Gastroesophageal sphincter (tissue), 3 donors: ENCODE data around the gene TFPT.

Source experiments
- CTCF ChIP-seq, 4 experiments: fragments of 200-600 bp in 2 of 4; fragments of 450-650 bp in 2 of 4; sonication (generic) in 1 of 4; IDR thresholded peaks; one replicate each; pipeline ENCODE4 v1.5.1; 2017 to 2019; ENCODE audit warnings: antibody characterized with exemption in 4 of 4, mild to moderate bottlenecking in 2 of 4, moderate library complexity in 2 of 4
- EP300 ChIP-seq: sonication (generic); formaldehyde crosslinking; IDR thresholded peaks from one replicate; pipeline ENCODE4 v1.6.1; 2017; ENCODE audit warnings: antibody characterized with exemption, mild to moderate bottlenecking

DNA sequence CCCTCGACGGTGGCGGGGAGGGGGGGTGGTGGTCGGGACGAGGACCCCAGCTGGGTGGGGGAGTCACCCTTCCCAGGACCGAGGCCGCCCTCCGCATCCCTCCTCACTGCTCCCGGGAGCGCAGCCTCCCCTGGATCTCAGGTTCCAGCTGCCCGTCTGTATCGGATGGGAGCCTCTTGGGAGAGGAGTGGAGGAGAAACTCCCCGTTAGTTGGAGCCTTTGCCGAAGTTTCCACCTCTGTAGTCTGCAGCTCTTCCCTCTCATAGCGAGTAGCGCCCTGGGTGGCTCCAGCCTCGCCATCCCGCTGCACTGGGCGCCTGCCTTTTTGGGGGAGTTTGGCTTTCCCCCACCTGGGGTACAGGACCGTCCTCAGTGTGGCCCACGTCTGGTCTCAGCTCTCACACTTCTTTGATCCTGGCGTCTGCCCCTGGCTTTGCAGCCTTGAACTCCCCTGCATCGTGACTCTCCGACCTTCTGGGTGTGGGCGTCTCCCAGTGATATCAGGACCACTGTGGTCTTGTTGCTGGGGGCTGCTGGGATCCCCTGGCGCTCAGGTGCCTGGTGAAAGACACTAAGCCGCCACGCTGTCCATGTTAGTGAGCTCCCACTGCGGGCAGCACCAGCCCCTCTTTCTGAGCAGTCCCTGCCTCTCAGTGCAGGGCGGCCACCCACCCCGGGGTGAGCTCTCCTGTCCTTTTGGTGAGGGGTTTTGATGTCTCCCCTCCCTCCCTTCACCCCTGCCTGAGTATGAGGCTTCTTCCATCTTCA is 23.2 kb upstream of the TFPT start:
- no peak for TF ChIP-seq CTCF (IDR thresholded peaks at IDR 0.05)
- TF ChIP-seq EP300: no peak
